ENCODE results near the gene DCDC2C. TPM values are rescaled to one million over a fixed set of nuclear protein-coding genes. Genes with fewer than 3 reads are reported as not detected.

Gene DCDC2C
- total and polyA plus RNA-seq, 2 of the 4 experiments (the other 2 are of a cell fraction), result not detected

DNA sequence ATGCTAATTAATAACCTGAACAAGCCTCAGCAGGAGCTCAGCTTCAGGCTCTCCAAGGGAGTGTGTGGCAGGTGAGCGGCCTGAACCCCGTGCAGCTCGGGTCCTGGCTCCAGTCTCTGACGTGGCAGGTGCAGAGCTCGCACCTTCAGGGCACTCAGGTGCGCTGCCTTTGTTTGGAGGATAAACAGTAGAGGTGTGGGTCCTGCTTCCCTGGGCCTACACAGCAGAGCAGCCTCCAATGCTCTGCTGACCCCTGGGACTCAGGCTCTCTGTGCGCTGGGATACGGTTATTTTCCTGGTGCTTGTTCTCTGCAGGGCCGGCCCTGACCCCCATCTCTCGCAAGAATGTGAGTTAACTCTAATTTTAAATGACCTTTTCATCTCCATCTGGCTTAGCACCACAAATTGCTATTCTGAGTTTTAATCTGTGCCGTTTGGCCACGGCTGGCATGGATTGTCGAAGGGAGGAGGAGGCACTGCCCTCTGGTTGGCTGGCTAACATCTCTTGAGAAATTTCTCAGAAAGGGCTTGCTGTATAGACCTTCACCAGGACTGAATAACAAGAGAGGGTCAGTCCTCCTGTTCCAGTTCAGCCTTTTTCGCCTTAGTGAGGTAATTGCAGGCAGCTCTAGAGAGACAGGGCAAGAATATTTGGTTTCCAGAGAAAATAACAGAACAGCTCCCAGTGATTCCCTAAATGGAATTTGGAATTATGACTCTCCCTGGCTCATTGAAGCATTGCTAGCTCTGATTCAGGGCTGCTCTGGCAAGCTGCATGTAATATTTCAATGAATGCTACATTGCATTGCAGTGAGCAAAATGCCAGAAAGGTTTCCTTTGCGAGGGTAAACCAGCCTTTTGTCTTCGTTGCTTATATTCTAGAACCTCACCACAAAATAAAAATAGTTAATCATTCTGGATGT, 161.8 kb downstream of the DCDC2C start:
- no peak overlapping the region for H2AK5ac ChIP-seq (ENCODE audit: low read depth, low read length)
- H3K27ac ChIP-seq (ENCODE audit: insufficient read depth, low read length), result no peak overlapping the region
- H2AK9ac ChIP-seq (replicated peaks; ENCODE audit: low read depth, low read length, poor library complexity), result no peak overlapping the region
- dilution Hi-C loops (cut with HindIII; ENCODE audit: low sequenced_read_pairs, unreplicated experiment), result no loop called here
- no peak for DNase-seq
- H3K56ac ChIP-seq (ENCODE audit: extremely low read depth, insufficient read depth, low read length), result no peak overlapping the region
- H3K18ac ChIP-seq (ENCODE audit: low read depth, low read length), result no peak overlapping the region
- no peak overlapping the region for H4K91ac ChIP-seq (ENCODE audit: insufficient read depth, low read depth, low read length)
- no peaks in the 10 kb centered on the region; the same call in 1 of the 2 replicates for H3K9me3 ChIP-seq (ENCODE audit: control insufficient read depth, insufficient read depth, low read length)
- H3K9me1 ChIP-seq (ENCODE audit: insufficient read depth, low read length), result no peaks in the 10 kb centered on the region
- H3K4ac ChIP-seq (ENCODE audit: low read depth, low read length), result no peak overlapping the region
- in situ Hi-C loops (cut with MboI; ENCODE audit: low sequenced_read_pairs), result no loop called here
- no peak overlapping the region for H2BK5ac ChIP-seq (ENCODE audit: low read depth, low read length, poor library complexity, severe bottlenecking)
- no TSS peak for BruUV-seq (replicated peaks)
- no peaks in the 10 kb centered on the region for H4K20me1 ChIP-seq (ENCODE audit: insufficient read depth, low read length)
- no peak overlapping the region for H2BK120ac ChIP-seq (ENCODE audit: low read depth, low read length)
- H3K23ac ChIP-seq (ENCODE audit: low read depth, low read length), result no peak overlapping the region
- H2BK20ac ChIP-seq (ENCODE audit: low read depth, low read length), result no peak overlapping the region
- H3K4me2 ChIP-seq (ENCODE audit: low read depth, low read length), result no peak overlapping the region
- intact Hi-C loops (cut with micrococcal nuclease), result no loop called here
- no peaks in the 10 kb centered on the region for H3K27me3 ChIP-seq (ENCODE audit: control insufficient read depth, insufficient read depth, low read length)
- H3K4me3 ChIP-seq (ENCODE audit: insufficient read depth, low read depth, low read length), result no peak overlapping the region
- CTCF ChIA-PET, result no interaction called here
- no peak overlapping the region for H3K9ac ChIP-seq (ENCODE audit: low read depth, low read length)
- no peak overlapping the region for H4K8ac ChIP-seq (ENCODE audit: low read depth in 2 of 2, low read length in 2 of 2)
- ATAC-seq (ENCODE audit: low read depth), result no peak
- H4K5ac ChIP-seq (ENCODE audit: low read depth, low read length), result no peak overlapping the region
- 21% methylated on average over 3 of the region's 16 CpGs; no CpG with 5 or more reads in 1 of the 2 experiments for WGBS, 2 experiments (ENCODE audit: extremely low coverage in 2 of 2, insufficient read length in 1 of 2)
- POLR2A ChIA-PET (ENCODE audit: unreplicated experiment), result no interaction called here
- no peak overlapping the region for H2AFZ ChIP-seq (replicated peaks; ENCODE audit: low read length, poor library complexity)
- H2BK15ac ChIP-seq (ENCODE audit: low read depth, low read length), result no peak overlapping the region
- no peaks in the 10 kb centered on the region for H3K36me3 ChIP-seq (ENCODE audit: control insufficient read depth, insufficient read depth, low read length)
- no peaks in the 10 kb centered on the region for H3K4me1 ChIP-seq (ENCODE audit: control insufficient read depth, insufficient read depth, low read length)
- H3K79me1 ChIP-seq (ENCODE audit: low read depth in 1 of 2, low read length in 2 of 2), result no peaks in the 10 kb centered on the region
- H3K14ac ChIP-seq (replicated peaks; ENCODE audit: low read depth, low read length), result no peak overlapping the region
- no peak for TF ChIP-seq MAZ (IDR thresholded peaks at IDR 0.05; ENCODE audit: borderline replicate concordance, low read depth, low read length)
- TF ChIP-seq NFE2L2 (IDR thresholded peaks at IDR 0.05; ENCODE audit: low read depth, low read length), result no peak
- TF ChIP-seq RCOR1 (IDR thresholded peaks at IDR 0.05; ENCODE audit: insufficient replicate concordance, low read length), result no peak
- no peak for TF ChIP-seq USF2 (IDR thresholded peaks at IDR 0.05; ENCODE audit: low read depth, low read length)
- no peak for TF ChIP-seq CHD1 (IDR thresholded peaks at IDR 0.05; ENCODE audit: low read depth, low read length)
- no peak for TF ChIP-seq CEBPB (IDR thresholded peaks at IDR 0.05; ENCODE audit: low read depth, low read length)
- TF ChIP-seq FOS (IDR thresholded peaks at IDR 0.05; ENCODE audit: low read depth, low read length), result no peak
- TF ChIP-seq BHLHE40 (IDR thresholded peaks at IDR 0.05; ENCODE audit: low read depth, low read length), result no peak
- no peak for TF ChIP-seq RAD21 (IDR thresholded peaks at IDR 0.05; ENCODE audit: low read length)
- no peak for TF ChIP-seq CTCF (conservative IDR thresholded peaks at IDR 0.05; ENCODE audit: low read depth, low read length)
- no peak for TF ChIP-seq MXI1 (IDR thresholded peaks at IDR 0.05; ENCODE audit: borderline replicate concordance, low read depth, low read length)
- TF ChIP-seq RFX5 (IDR thresholded peaks at IDR 0.05; ENCODE audit: low read depth, low read length), result no peak
- TF ChIP-seq SMC3 (IDR thresholded peaks at IDR 0.05; ENCODE audit: low read depth, low read length), result no peak
- no peak for TF ChIP-seq MAFK (IDR thresholded peaks at IDR 0.05; ENCODE audit: low read depth, low read length)
